GM23248 (cell line): Measurements from ENCODE around the gene PLA2G2C. TPM values are rescaled to one million over a fixed set of nuclear protein-coding genes. Genes with fewer than 3 reads are reported as not detected.
A peak's percentile ranks its signal among the peaks of the same experiment; 100 is the strongest.

ENCODE experiments used
- DNase-seq: peaks from one replicate; pipeline ENCODE4 v3.0.0-alpha.2; 2015
- H2AFZ ChIP-seq: fragments of 200-600 bp; sonication (generic); 2 replicates; pipeline ENCODE4 v1.6.1; 2016; ENCODE audit warnings: antibody characterized with exemption
- H3F3A ChIP-seq: fragments of 200-600 bp; sonication (generic); 2 replicates; pipeline ENCODE4 v1.6.1; 2016; ENCODE audit warnings: mild to moderate bottlenecking, antibody characterized with exemption, mixed run types; ENCODE audit not compliant: insufficient read depth
- H3K27ac ChIP-seq: fragments of 200-600 bp; sonication (generic); 2 replicates; pipeline ENCODE4 v1.5.1; 2016; ENCODE audit warnings: mild to moderate bottlenecking
- H3K27me3 ChIP-seq: fragments of 200-600 bp; sonication (generic); replicated peaks from 2 replicates; pipeline ENCODE4 v1.6.1; 2016; ENCODE audit warnings: mild to moderate bottlenecking; ENCODE audit not compliant: insufficient read depth
- H3K36me3 ChIP-seq: fragments of 200-600 bp; sonication (generic); 2 replicates; pipeline ENCODE4 v1.6.1; 2016; ENCODE audit warnings: low read depth, mild to moderate bottlenecking
- H3K4me1 ChIP-seq: fragments of 200-600 bp; sonication (generic); 2 replicates; pipeline ENCODE4 v1.6.1; 2016; ENCODE audit warnings: mild to moderate bottlenecking; ENCODE audit not compliant: insufficient read depth
- H3K4me2 ChIP-seq: fragments of 200-600 bp; sonication (generic); one replicate; pipeline ENCODE4 v1.6.1; 2016; ENCODE audit warnings: mild to moderate bottlenecking; ENCODE audit not compliant: unreplicated experiment
- H3K4me3 ChIP-seq: fragments of 200-600 bp; sonication (generic); 2 replicates; pipeline ENCODE4 v1.5.1; 2016; ENCODE audit warnings: mild to moderate bottlenecking
- H3K79me2 ChIP-seq: fragments of 200-600 bp; sonication (generic); 2 replicates; pipeline ENCODE4 v1.6.1; 2016; ENCODE audit warnings: mild to moderate bottlenecking; ENCODE audit not compliant: insufficient read depth
- H3K9ac ChIP-seq: fragments of 200-600 bp; sonication (generic); 2 replicates; pipeline ENCODE4 v1.6.1; 2016; ENCODE audit warnings: mild to moderate bottlenecking
- H3K9me2 ChIP-seq: fragments of 200-600 bp; sonication (generic); 2 replicates; pipeline ENCODE4 v1.6.1; 2016; ENCODE audit warnings: mixed run types, mild to moderate bottlenecking, moderate library complexity; ENCODE audit not compliant: insufficient read depth
- H3K9me3 ChIP-seq: fragments of 200-600 bp; sonication (generic); one replicate; pipeline ENCODE4 v1.6.1; 2017; ENCODE audit warnings: low read depth
- H4K20me1 ChIP-seq: fragments of 200-600 bp; sonication (generic); 2 replicates; pipeline ENCODE4 v1.6.0; 2016; ENCODE audit not compliant: insufficient read depth
- EZH2 ChIP-seq: fragments of 200-600 bp; sonication (generic); IDR thresholded peaks from 2 replicates; pipeline ENCODE4 v1.6.1; 2018; ENCODE audit warnings: antibody characterized with exemption, mild to moderate bottlenecking; ENCODE audit not compliant: insufficient read depth, poor library complexity, severe bottlenecking
- EZH2phosphoT487 ChIP-seq: fragments of 200-600 bp; sonication (generic); IDR thresholded peaks from 2 replicates; pipeline ENCODE4 v1.6.1; 2018; ENCODE audit warnings: antibody characterized with exemption, moderate library complexity, mild to moderate bottlenecking, low read depth; ENCODE audit not compliant: insufficient read depth
- WGBS, 2 experiments: methylation state at CpG; one replicate each; pipeline ENCODE4 v1.1.6; 2015 to 2017; ENCODE audit warnings: low lambda C conversion rate in 2 of 2, low coverage in 1 of 2; ENCODE audit errors: missing lambda C conversion rate in 2 of 2; 5-methylcytosine and 5-hydroxymethylcytosine counted together
- in situ Hi-C: fragments of 300-500 bp; cut with MboI; formaldehyde crosslinking; loops from 2 replicates; pipeline ENCODE4 v1.15.0; 2020
- polyA plus RNA-seq: library from polyadenylated mRNA; unstranded; fragments of >200 nt; fragmentation: Nextera tagmentation; extraction: Ambion mirVana; gene quantifications from 2 replicates; pipeline ENCODE4 v1.2.1, GENCODE V29; 2016
- total RNA-seq: library from RNA; depleted of rRNA; stranded (reverse); fragments of >200 nt; shearing (Covaris generic); gene quantifications from 2 replicates; pipeline ENCODE4 v1.2.3, GENCODE V29; 2014

PLA2G2C gene
- total and polyA plus RNA-seq, 2 experiments from 2014 or later, result not detected

GRCh38 chr1:20126806-20127440 is 59.4 kb downstream of the PLA2G2C start:
- no peaks in the 10 kb centered on the region for H3K36me3 ChIP-seq
- WGBS, 2 experiments, result 84 to 92% methylated on average over 10 of the region's 10 CpGs
- in situ Hi-C loops, result no loop called here

GRCh38 chr1:20126041-20126805 is 60.1 kb downstream of the PLA2G2C start:
- Histone ChIP-seq H3F3A (no peaks in the 10 kb centered on the region), H3K4me3 (no peak overlapping the region), H3K9me2 (no peaks in the 10 kb centered on the region), H3K36me3 (no peaks in the 10 kb centered on the region), H3K9me3 (no peaks in the 10 kb centered on the region), H3K27me3 (peaks cover 9% of the 10 kb centered on the region; the same call in 1 of the 2 replicates), H3K4me2 (no peak overlapping the region), H3K79me2 (no peaks in the 10 kb centered on the region), H2AFZ (no peak overlapping the region), H3K27ac (no peak overlapping the region), H4K20me1 (no peaks in the 10 kb centered on the region), H3K9ac (no peak overlapping the region), H3K4me1 (peaks cover 8% of the 10 kb centered on the region)
- DNase-seq, result no peak
- in situ Hi-C loops, result no loop called here
- WGBS, 2 experiments, result 71% methylated on average over 9 of the region's 9 CpGs
- TF ChIP-seq EZH2phosphoT487, result no peak
- TF ChIP-seq EZH2, result no peak

More at GRCh38 chr1:20126806-20127440, 59.4 kb downstream of the PLA2G2C start:
- Histone ChIP-seq H3K4me1 (peaks cover 8% of the 10 kb centered on the region), H3K9ac (no peak overlapping the region), H2AFZ (no peak overlapping the region), H3K4me3 (no peak overlapping the region), H3K9me3 (no peaks in the 10 kb centered on the region), H3K27ac (no peak overlapping the region), H4K20me1 (no peaks in the 10 kb centered on the region), H3K9me2 (no peaks in the 10 kb centered on the region), H3K27me3 (peaks cover 3% of the 10 kb centered on the region; the same call in 1 of the 2 replicates), H3K79me2 (no peaks in the 10 kb centered on the region), H3F3A (no peaks in the 10 kb centered on the region), H3K4me2 (no peak overlapping the region)
- DNase-seq, result no peak
- no peak for TF ChIP-seq EZH2phosphoT487
- TF ChIP-seq EZH2, result no peak

GRCh38 chr1:20125100-20125499 is 61.2 kb downstream of the PLA2G2C start:
- H3K4me1 ChIP-seq, result peaks cover 8% of the 10 kb centered on the region
- no peaks in the 10 kb centered on the region for H4K20me1 ChIP-seq
- H3K27ac ChIP-seq, result no peak overlapping the region
- no peak overlapping the region for H3K9ac ChIP-seq
- in situ Hi-C loops, result no loop called here
- no peaks in the 10 kb centered on the region for H3K36me3 ChIP-seq
- 60 to 61% methylated on average over 10 of the region's 10 CpGs for WGBS, 2 experiments
- TF ChIP-seq EZH2 (no peak), EZH2phosphoT487 (no peak)
- H3K79me2 ChIP-seq, result no peaks in the 10 kb centered on the region
- DNase-seq, result no peak
- H3K4me3 ChIP-seq, result no peak overlapping the region
- H3F3A ChIP-seq, result no peaks in the 10 kb centered on the region
- no peak overlapping the region for H3K4me2 ChIP-seq
- no peak overlapping the region for H2AFZ ChIP-seq
- no peaks in the 10 kb centered on the region for H3K9me2 ChIP-seq
- no peaks in the 10 kb centered on the region for H3K9me3 ChIP-seq
- H3K27me3 ChIP-seq, result peaks cover 17% of the 10 kb centered on the region

DNA sequence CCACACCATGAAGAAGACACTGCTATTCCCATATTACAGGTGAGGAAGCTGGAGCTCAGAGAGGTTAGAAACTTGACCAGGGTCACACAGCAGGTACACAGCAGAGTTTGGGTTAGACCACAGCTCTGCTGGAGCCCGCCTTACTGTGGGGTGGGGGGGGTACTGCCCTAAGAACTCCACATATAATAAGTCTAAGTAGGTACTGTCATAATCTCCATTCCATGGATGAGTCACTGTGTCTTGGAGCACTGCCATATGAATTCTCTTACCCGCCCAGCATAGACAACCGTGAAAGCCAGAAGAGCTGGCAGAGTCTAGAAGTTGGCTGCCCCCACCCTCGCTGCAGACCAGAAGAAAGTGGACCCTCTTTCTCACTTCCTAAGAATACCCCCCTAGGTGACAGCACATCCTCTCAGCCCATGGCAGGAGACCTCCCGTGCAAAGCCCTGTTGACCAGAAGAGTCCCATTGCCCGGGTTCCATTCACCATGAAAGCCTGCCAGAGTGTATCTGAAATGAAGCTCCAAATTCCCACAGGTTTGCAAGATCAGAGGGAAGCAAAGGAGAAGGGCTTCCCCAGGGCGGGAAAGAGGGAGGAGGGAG is 61.8 kb downstream of the PLA2G2C start:
- H3F3A ChIP-seq, result no peaks in the 10 kb centered on the region
- no peak overlapping the region for H3K27ac ChIP-seq
- no peaks in the 10 kb centered on the region for H3K9me3 ChIP-seq
- peak; percentile 81 for DNase-seq
- H3K4me3 ChIP-seq, result no peak overlapping the region
- H3K4me2 ChIP-seq, result no peak overlapping the region
- in situ Hi-C loops, result no loop called here
- 33% methylated on average over 7 of the region's 7 CpGs for WGBS, 2 experiments
- H3K79me2 ChIP-seq, result no peaks in the 10 kb centered on the region
- no peaks in the 10 kb centered on the region for H3K9me2 ChIP-seq
- H3K36me3 ChIP-seq, result no peaks in the 10 kb centered on the region
- H2AFZ ChIP-seq, result no peak overlapping the region
- H3K27me3 ChIP-seq, result peaks cover 17% of the 10 kb centered on the region
- peaks cover 8% of the 10 kb centered on the region for H3K4me1 ChIP-seq
- no peaks in the 10 kb centered on the region for H4K20me1 ChIP-seq
- H3K9ac ChIP-seq, result no peak overlapping the region
- TF ChIP-seq EZH2 (no peak), EZH2phosphoT487 (no peak)
